GM15510 (cell line): Measurements from ENCODE around the gene MBD2.

ENCODE experiments used
- POLR2A ChIP-seq: IDR thresholded peaks from 3 replicates; pipeline ENCODE4 v1.6.1; 2011; ENCODE audit warnings: borderline replicate concordance; ENCODE audit not compliant: insufficient read length; ENCODE audit errors: extremely low read depth

The MBD2 gene, protein sequence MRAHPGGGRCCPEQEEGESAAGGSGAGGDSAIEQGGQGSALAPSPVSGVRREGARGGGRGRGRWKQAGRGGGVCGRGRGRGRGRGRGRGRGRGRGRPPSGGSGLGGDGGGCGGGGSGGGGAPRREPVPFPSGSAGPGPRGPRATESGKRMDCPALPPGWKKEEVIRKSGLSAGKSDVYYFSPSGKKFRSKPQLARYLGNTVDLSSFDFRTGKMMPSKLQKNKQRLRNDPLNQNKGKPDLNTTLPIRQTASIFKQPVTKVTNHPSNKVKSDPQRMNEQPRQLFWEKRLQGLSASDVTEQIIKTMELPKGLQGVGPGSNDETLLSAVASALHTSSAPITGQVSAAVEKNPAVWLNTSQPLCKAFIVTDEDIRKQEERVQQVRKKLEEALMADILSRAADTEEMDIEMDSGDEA

DNA sequence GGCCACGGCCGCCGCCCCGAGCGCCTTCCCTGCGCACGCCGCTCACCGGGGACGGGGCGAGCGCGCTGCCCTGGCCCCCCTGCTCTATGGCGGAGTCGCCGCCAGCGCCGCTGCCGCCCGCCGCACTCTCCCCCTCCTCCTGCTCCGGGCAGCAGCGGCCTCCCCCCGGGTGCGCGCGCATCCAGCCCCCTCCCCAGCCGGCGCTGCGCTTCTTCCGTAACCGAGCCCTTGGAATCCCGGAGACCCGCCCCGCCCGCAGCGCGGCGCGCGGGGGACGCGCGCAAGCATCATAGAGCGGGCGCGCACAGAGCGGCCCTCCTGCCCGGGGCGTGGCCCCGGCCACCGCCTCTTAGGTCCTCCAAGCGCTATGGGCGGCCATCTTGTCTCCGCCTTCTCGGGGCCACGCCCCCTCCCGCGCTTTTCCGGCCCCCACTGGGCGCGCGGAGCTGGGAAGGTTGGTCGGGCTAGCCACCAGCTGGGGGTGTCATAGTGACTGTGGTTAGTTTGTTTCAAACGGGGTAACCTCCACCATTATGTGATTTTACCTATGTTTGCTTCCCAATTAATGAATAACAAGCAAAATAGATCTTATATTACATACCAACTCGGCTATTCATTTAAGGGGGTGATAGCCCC lies at the start of gene MBD2:
MBD2 (minus strand) TSS at position 291 of the 636 bp plus-strand sequence; CDS start at position 181, 110 bp downstream.
- TF ChIP-seq POLR2A, result peak; percentile 69

DNA sequence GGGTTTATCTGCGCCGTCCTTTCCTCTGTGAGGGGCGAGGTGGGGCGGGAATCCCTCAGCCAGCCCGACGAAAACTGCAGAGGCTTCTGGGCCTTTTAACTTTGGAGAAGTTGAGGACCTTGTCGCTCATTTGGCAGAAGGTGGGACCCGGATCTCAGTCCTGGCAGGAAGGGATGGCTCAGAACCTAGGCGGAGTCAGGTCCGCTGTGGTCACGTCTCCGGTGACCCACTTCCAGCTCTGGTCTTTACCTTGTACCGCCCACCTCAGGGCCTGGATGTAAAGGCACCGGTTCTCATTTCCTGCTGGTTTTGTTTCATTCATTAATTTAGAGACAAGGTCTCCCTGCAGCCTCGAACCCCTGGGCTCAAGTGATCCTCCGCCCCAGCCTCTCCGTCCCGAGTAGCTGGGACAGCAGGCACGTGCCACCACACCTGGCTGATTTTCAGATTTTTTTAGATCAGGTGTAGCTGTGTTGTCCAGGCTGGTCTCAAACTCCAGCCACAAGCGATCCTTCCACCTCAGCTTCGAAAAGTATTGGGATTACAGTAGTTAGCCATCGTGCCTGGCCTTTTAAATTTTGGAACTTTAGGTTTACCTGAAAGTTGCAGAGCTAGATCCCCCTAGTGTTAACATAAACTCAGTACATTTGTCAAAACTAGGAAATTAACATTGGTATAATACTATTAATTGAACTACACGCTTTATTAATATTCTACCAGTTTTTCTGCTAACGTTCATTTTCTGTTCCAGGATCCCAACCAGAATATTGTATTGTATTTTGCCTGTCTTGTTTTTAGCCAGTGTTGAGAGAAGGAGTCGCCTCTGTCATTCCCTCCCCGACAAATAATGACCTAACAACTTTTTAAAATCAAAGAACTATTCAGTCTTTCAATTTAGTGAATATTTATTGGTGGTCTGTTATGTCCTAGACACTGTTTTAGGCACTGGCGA lies 45.7 kb upstream of the MBD2 start:
- no peak for TF ChIP-seq POLR2A

DNA sequence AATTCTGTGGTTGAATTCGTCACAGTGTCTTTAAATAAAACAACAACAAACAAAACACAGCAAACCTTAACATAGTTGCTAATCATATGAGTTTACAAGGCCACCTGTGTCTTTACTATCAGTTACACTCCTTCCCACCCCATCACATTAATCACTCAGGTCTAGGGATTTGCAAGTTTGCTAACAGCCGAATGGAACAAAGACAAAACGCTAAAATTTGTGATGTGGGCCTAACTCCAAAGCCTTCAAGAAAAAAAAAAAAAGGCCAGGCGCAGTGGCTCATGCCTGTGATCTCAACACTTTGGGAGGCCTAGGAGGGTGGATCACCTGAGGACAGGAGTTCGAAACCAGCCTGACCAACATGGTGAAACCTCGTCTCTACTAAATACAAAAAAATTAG lies 44.3 kb upstream of the MBD2 start:
- TF ChIP-seq POLR2A, result no peak

DNA sequence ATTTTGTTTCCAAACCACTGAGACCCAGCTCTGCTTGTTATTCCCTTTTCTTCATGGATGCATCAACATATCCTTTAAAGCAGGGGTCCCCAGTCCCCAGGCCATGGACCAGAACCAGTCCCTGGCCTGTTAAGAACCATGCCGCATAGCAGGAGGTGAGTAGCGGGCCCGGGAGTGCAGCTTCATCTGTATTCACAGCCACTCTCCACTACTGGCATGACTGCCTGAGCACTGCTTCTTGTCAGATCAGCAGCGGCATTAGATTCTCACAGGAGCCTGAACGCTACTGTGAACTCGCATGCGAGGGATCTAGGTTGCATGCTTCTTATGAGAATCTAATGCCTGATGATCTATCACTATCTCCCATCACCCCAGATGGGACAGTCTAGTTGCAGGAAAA lies 43.2 kb upstream of the MBD2 start:
- TF ChIP-seq POLR2A, result no peak

DNA sequence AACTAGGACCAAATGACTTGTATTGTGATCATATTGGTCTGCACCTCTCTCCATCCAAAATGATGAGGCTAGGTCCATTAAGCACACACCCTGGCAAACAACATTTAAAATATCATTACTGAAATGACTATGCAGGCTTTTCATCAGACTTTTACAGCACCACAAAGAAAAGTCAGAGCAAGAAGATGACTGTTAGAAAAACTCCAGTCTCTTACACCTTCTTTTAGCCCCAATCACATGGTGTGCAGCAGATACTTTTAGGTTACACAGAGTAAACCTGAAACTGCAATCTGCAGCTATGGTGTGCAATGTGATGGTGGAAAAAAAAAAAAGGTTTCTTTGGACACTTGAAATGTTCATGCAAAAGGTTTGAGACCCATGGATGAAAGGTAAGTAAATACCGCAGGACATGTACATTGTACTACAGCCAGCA lies 39.5 kb upstream of the MBD2 start:
- TF ChIP-seq POLR2A, result no peak

DNA sequence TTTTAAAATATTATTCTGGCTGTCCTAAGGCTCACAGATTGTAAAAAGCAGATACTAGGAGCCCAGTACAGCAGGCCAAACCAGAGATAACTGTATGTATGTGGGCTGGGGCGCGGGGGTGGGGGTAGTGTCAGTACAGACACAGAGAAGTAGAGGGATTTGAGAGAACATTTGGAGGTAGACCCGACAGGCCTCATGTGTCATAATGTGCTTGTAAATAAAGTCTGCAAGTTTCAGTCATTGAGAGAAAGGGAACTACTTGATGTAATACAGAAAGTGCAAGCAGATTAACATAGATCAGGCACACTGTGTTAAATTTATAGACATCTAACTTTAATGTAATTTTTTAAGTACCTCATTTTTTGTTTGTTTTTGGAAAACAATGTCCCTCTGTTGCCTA lies 37.4 kb upstream of the MBD2 start:
- TF ChIP-seq POLR2A, result no peak

DNA sequence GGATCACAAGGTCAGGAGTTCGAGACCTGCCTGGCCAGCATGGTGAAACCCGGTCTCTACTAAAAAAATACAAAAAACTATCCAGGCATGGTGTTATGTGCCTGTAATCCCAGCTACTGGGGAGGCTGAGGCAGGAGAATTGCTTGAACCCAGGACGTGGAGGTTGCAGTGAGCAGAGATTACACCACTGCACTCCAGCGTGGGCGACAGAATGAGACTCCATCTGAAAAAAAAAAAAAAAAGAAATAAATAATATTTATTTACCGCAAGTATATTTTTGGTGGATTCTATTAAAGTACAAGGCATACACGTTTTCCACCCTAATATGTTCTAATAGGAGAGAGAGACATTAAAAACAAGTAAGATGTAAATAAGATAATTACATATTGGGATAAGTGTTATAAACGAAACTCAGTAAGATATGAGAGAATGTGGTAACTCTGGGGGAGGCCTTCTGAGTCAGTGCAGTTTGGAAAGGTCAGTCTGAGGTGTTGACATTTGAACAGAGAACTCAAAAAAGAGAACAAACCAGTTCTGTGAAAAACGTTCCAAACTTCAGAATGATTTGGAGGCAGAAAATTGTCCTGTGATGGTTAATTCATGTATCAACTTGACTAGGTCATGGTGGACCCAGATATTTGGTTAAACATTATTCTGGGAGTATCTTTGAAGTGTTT lies 36.1 kb upstream of the MBD2 start:
- TF ChIP-seq POLR2A, result no peak

DNA sequence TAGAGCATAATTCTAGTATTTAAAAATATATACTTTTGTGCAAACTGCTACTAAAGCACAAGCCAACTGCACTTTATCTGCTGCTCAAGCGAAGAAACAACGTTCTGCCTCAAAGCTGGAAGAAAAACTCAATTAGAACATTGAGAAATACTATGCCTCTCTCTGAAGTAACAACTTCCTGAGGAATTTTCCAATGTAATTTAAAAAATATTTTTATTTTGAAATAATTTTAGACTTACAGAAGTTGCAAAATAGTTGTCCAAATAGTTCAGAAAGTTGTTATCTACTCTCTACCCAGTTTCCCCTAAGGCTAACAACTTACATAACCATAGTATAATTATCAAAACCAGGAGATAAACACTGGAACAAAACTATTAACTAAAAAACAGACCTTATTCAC lies 32.5 kb upstream of the MBD2 start:
- TF ChIP-seq POLR2A, result no peak

DNA sequence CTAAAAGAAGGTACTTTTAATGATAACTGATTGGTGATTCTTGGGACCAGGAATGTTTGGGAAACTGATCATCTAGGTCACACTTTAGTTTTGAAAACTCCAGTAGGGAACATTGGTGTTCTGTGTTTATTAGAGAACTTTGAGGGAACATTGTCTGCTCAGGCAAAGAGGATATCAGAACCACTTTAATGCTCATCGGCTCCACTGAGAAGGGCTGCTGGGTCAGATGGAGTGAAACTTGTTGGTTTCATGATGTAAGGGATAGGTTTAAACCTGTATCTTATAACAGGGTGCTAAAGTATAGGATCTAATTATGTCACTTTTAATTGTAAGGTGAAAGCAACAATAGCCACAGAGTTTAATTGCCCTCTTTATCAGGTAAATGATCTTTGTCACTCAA lies 30.7 kb upstream of the MBD2 start:
- no peak for TF ChIP-seq POLR2A

DNA sequence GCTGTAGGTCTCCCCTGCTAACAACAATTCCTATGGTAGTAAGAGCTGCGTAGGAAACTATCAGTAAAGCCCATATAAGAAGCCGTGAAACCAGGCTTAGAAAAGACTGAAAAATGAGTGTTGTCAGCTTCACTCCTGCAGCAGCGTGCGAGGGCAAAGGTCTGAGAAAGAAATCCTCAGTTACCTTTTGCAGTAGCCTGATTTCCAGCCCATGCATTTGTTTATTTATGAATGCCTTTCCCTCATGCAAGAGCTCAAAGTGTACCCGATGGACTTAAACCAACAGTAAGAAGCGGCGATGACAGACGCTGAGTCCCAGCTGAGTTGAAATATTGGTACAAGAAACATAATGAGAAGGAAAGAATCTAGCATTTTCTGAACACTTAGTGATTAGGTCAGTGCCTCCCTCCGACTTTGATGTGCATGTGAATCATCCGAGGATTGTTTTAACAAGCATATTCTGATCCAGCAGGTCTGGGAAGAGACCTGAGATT lies 29.8 kb upstream of the MBD2 start:
- no peak for TF ChIP-seq POLR2A

DNA sequence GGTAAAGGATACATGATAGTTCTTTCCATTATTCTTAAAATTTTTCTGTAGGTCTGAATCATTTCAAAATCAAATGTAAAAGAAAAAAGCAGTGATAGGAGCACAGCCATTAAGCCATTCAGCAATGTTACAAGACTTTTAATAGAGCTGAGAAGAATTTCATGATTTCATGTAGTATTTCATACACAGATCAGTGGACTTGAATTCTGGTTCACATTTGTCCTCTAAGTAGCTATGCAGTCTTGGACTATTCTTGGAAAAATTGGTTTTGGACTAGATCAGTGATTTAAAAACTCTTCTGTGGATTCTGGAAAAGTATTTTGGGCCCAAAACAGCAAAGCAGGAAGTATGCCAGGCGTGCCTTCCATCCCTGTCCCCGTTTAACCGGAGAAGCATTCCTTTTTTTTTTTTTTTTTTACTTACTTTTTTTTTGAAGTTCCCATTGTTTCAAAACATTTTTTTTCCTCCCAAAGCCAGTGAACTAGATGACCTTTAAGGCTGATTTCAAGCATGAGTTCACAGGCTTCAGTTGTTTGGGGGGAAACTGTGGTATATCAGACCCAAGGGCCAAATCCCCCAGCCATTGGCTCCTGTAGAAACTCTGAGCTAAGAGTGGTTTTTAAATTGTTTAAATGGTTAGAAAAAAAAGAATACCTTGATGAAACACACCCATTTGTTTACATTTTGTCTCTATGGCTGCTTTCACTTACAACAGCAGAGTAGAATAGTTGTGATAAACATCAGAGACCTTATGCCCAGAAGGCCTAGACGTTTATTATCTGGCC lies 27.3 kb upstream of the MBD2 start:
- no peak for TF ChIP-seq POLR2A

DNA sequence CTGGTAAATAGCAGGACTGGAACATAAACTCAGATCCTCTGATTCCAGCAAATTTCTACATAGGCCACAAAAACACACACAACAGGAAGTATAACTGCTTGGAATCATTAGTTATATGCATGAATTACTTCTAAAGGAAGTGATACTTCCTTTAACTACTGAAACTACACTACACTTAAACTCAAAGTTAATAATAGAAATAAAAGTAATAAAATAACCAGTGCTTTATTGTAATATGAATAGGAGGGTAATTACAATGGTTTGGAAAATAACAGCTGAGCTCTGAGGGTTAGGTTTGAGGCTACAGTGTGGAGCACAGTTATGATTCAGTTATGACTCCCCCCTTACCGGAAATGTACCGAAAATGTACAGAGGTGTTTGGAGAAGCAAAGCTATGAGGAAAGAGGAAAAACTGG lies 26.4 kb upstream of the MBD2 start:
- no peak for TF ChIP-seq POLR2A

DNA sequence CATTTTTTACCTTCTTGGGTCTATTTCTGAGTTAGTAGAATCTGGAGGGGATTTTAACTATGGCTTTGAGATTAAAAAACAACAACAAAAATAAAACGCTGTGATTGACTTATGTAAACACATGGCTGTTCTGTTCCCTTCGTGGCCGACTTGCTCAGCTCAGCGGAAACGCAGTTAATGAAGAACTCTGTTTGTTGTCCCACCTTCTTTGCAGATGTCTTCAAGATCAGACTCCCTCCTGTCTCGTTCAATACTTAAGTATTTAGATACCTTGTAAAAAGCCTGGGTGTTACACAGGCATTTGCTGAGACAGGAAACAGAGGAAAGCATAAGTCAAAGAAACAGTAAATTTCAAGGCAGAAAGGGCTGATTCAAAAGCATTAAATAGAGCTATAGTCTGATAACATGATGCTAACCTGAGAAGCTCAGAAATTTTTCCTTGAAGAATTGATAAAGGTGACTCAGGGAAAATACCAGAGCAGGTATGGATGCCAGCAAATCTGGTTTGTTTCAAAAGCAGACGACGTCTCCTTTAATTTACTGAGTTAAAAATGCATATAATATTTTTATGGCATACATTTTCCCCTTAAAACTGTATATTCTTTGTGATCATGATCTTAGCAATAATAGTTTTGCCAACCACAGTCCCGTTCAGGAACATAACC lies 23.2 kb upstream of the MBD2 start:
- no peak for TF ChIP-seq POLR2A
